ENCODE measurements around the gene KCNQ1.

- no peak for TF ChIP-seq GATA1 (IDR thresholded peaks at IDR 0.05; ENCODE audit: low read depth, low read length)
- TF ChIP-seq POLR2A (IDR thresholded peaks at IDR 0.05; ENCODE audit: low read length), result no peak
These were observed 16.4 kb upstream of the KCNQ1 start for GRCh38 chr11:2428322-2428795.
